A172 (cell line): Measurements from ENCODE around the gene ALCAM. TPM values are rescaled to one million over a fixed set of nuclear protein-coding genes. Genes with fewer than 3 reads are reported as not detected.
"Not testable (repeated sequence)": the region's sequence is repeated elsewhere in the genome, so short reads cannot be mapped to it uniquely, and the experiment has no call there.

Experiments
- DNase-seq: peaks from one replicate; pipeline ENCODE4 v3.0.0-alpha.2; 2015; ENCODE audit warnings: low spot score
- total RNA-seq: library from RNA; depleted of rRNA; stranded (reverse); fragments of >200 nt; shearing (Covaris generic); gene quantifications from 2 replicates; pipeline ENCODE4 v1.2.3, GENCODE V29; 2014

The ALCAM gene
- total RNA-seq, 1 experiment from 2014 or later: 102 TPM

GRCh38 chr3:105593315-105593714 is 226.6 kb downstream of the ALCAM start:
- no peak for DNase-seq

- DNase-seq: peak; percentile 29
Measured at GRCh38 chr3:105594219-105594618, 227.5 kb downstream of the ALCAM start.

- DNase-seq: peak; percentile 99
Measured at GRCh38 chr3:105598042-105598796, 231.5 kb downstream of the ALCAM start.

- no peak for DNase-seq
Measured at GRCh38 chr3:105599350-105599749, 232.6 kb downstream of the ALCAM start.

GRCh38 chr3:105601756-105602155 is 235.0 kb downstream of the ALCAM start:
- not testable (repeated sequence) for DNase-seq

- DNase-seq: not testable (repeated sequence)
Measured at GRCh38 chr3:105602286-105602685, 235.6 kb downstream of the ALCAM start.

GRCh38 chr3:105603516-105603915 is 236.8 kb downstream of the ALCAM start:
- DNase-seq: not testable (repeated sequence)

- DNase-seq: peak; percentile 52
Measured at GRCh38 chr3:105606016-105606415, 239.3 kb downstream of the ALCAM start.

GRCh38 chr3:105608623-105609022 is 241.9 kb downstream of the ALCAM start:
- no peak for DNase-seq

- DNase-seq: no peak
Measured at GRCh38 chr3:105610473-105610872, 243.8 kb downstream of the ALCAM start.

GRCh38 chr3:105611304-105612192 is 244.8 kb downstream of the ALCAM start:
- DNase-seq: no peak

- no peak for DNase-seq
Measured at GRCh38 chr3:105613120-105613519, 246.4 kb downstream of the ALCAM start.

- DNase-seq: peak; percentile 4
Measured at GRCh38 chr3:105614288-105615030, 247.8 kb downstream of the ALCAM start.

GRCh38 chr3:105615814-105616213 is 249.1 kb downstream of the ALCAM start:
- DNase-seq: no peak

GRCh38 chr3:105616374-105617121 is 249.8 kb downstream of the ALCAM start:
- no peak for DNase-seq

GRCh38 chr3:105618556-105618955 is 251.8 kb downstream of the ALCAM start:
- DNase-seq: no peak

- DNase-seq: no peak
Measured at GRCh38 chr3:105619651-105620050, 252.9 kb downstream of the ALCAM start.

- no peak for DNase-seq
Measured at GRCh38 chr3:105620236-105620635, 253.5 kb downstream of the ALCAM start.

GRCh38 chr3:105622169-105622568 is 255.5 kb downstream of the ALCAM start:
- no peak for DNase-seq
